CD14-positive monocyte (primary cell): ENCODE measurements around the gene LILRA5. TPM values are rescaled to one million over a fixed set of nuclear protein-coding genes. Genes with fewer than 3 reads are reported as not detected.
A peak's percentile ranks its signal among the peaks of the same experiment; 100 is the strongest.

Source experiments
- DNase-seq, 3 donors: peaks; one replicate each; pipeline ENCODE4 v3.0.0-alpha.2; 2011 to 2022
- H2AFZ ChIP-seq: 2 replicates; pipeline ENCODE4 v1.6.0; 2012; ENCODE audit warnings: mild to moderate bottlenecking, low read depth, low read length, inconsistent platforms; ENCODE audit not compliant: insufficient read depth, poor library complexity, severe bottlenecking
- H3K27ac ChIP-seq, 2 donors: 1 replicate in 1 of 2; 2 replicates in 1 of 2; pipeline ENCODE4 v1.5.1; 2012 to 2013; ENCODE audit warnings: low read length in 2 of 2, control low read depth in 1 of 2, inconsistent platforms in 1 of 2, low read depth in 1 of 2, mild to moderate bottlenecking in 1 of 2
- H3K27me3 ChIP-seq, 2 donors: one replicate each; pipeline versions ENCODE4 v1.6.0 to v1.6.1; 2011 to 2013; ENCODE audit warnings: low read length in 2 of 2; ENCODE audit not compliant: control insufficient read depth in 2 of 2, insufficient read depth in 2 of 2
- H3K36me3 ChIP-seq, 2 donors: replicated peaks in 1 of 2; 1 replicate in 1 of 2; 2 replicates in 1 of 2; pipeline versions ENCODE4 v1.5.1 to v1.6.1; 2012 to 2013; ENCODE audit warnings: low read length in 2 of 2, control low read depth in 1 of 2, inconsistent platforms in 1 of 2, mild to moderate bottlenecking in 1 of 2; ENCODE audit not compliant: insufficient read depth in 2 of 2, control insufficient read depth in 1 of 2
- H3K4me1 ChIP-seq, 2 donors: 1 replicate in 1 of 2; 2 replicates in 1 of 2; pipeline versions ENCODE4 v1.5.1 to v1.6.1; 2012 to 2013; ENCODE audit warnings: low read length in 2 of 2, control low read depth in 1 of 2, inconsistent platforms in 1 of 2, mild to moderate bottlenecking in 1 of 2, moderate library complexity in 1 of 2; ENCODE audit not compliant: insufficient read depth in 2 of 2, control insufficient read depth in 1 of 2
- H3K4me2 ChIP-seq: replicated peaks from 2 replicates; pipeline ENCODE3; 2012; ENCODE audit warnings: low read length, moderate library complexity, mild to moderate bottlenecking; ENCODE audit not compliant: poor library complexity, severe bottlenecking; ENCODE audit errors: extremely low read depth
- H3K4me3 ChIP-seq, 3 experiments: fragments of 200-600 bp in 1 of 3; sonication (generic) in 1 of 3; replicated peaks in 1 of 3; 1 replicate in 2 of 3; 2 replicates in 1 of 3; pipeline ENCODE4 v1.5.1; 2011 to 2013; ENCODE audit warnings: low read length in 3 of 3, mild to moderate bottlenecking in 3 of 3, control low read depth in 2 of 3, low read depth in 2 of 3, inconsistent platforms in 1 of 3, moderate library complexity in 1 of 3
- H3K79me2 ChIP-seq: 2 replicates; pipeline ENCODE4 v1.6.0; 2012; ENCODE audit warnings: mild to moderate bottlenecking, control low read depth, inconsistent platforms, low read length, moderate library complexity; ENCODE audit not compliant: insufficient read depth
- H3K9ac ChIP-seq: 2 replicates; pipeline ENCODE4 v1.6.0; 2017; ENCODE audit warnings: low read length, mild to moderate bottlenecking; ENCODE audit not compliant: insufficient read depth, poor library complexity, severe bottlenecking
- H3K9me3 ChIP-seq, 2 donors: replicated peaks in 1 of 2; 1 replicate in 1 of 2; 2 replicates in 1 of 2; pipeline versions ENCODE4 v1.5.1 to v1.6.1; 2012 to 2013; ENCODE audit warnings: low read length in 2 of 2, control low read depth in 1 of 2; ENCODE audit not compliant: control insufficient read depth in 1 of 2, insufficient read depth in 1 of 2
- H4K20me1 ChIP-seq: 2 replicates; pipeline ENCODE4 v1.6.0; 2012; ENCODE audit warnings: mild to moderate bottlenecking, low read length, control low read depth, moderate library complexity; ENCODE audit not compliant: insufficient read depth
- H3K27ac Mint-ChIP-seq, 7 donors: one replicate each; pipeline ENCODE4 v1.8.0; 2020; ENCODE audit warnings: mild to moderate bottlenecking in 7 of 7, mixed read lengths in 7 of 7, moderate library complexity in 6 of 7, inconsistent platforms in 2 of 7
- H3K27me3 Mint-ChIP-seq, 3 donors: one replicate each; pipeline ENCODE4 v1.8.0; 2021 to 2022; ENCODE audit warnings: low read depth in 3 of 3, mild to moderate bottlenecking in 3 of 3, mixed read lengths in 3 of 3, moderate library complexity in 3 of 3, inconsistent platforms in 1 of 3
- H3K36me3 Mint-ChIP-seq, 2 donors: one replicate each; pipeline ENCODE4 v1.8.0; 2020; ENCODE audit warnings: mixed read lengths in 2 of 2, inconsistent platforms in 1 of 2, mild to moderate bottlenecking in 1 of 2
- H3K4me1 Mint-ChIP-seq: one replicate; pipeline ENCODE4 v1.8.0; 2020; ENCODE audit warnings: mild to moderate bottlenecking, mixed read lengths
- H3K4me3 Mint-ChIP-seq, 2 donors: one replicate each; pipeline ENCODE4 v1.8.0; 2020; ENCODE audit warnings: mild to moderate bottlenecking in 2 of 2, mixed read lengths in 2 of 2, moderate library complexity in 1 of 2
- H3K9me3 Mint-ChIP-seq, 7 donors: one replicate each; pipeline ENCODE4 v1.8.0; 2020 to 2022; ENCODE audit warnings: mixed read lengths in 7 of 7, mild to moderate bottlenecking in 6 of 7, moderate library complexity in 6 of 7, inconsistent platforms in 2 of 7
- WGBS: methylation state at CpG from one replicate; pipeline ENCODE4 v1.1.5; 2013; ENCODE audit warnings: missing lambda C conversion rate; ENCODE audit not compliant: insufficient coverage; 5-methylcytosine and 5-hydroxymethylcytosine counted together
- intact Hi-C, 2 donors: fragments of 100-400 bp; cut with micrococcal nuclease; formaldehyde crosslinking; loops; one replicate each; pipeline versions ENCODE4 v1.15.0 to v1.15.1; 2023
- polyA plus RNA-seq, 3 donors: library from polyadenylated mRNA; depleted of rRNA in 1 of 3; unstranded in 2 of 3; stranded (reverse) in 1 of 3; fragments of 300-500 nt in 2 of 3; fragments of >200 nt in 1 of 3; fragmentation: Illumina TruSeq in 2 of 3; gene quantifications; 1 replicate in 2 of 3; 2 replicates in 1 of 3; pipeline ENCODE4 v1.2.3, GENCODE V29; 2012 to 2021
- TF ChIP-seq, protein P1 (sequence below): fragments of 200-600 bp; IDR thresholded peaks from one replicate; pipeline ENCODE4 v1.8.0; 2022; ENCODE audit warnings: antibody characterized with exemption, mild to moderate bottlenecking

The LILRA5 gene
- polyA plus RNA-seq, 3 donors = 348 to 580 (median 516) TPM

- H3K79me2 ChIP-seq = peaks cover 5% of the 10 kb centered on the region
- H3K4me2 ChIP-seq = peak overlapping the region; percentile 60
- H2AFZ ChIP-seq = no peak overlapping the region
- peak overlapping the region; percentile 24 to 80 for H3K4me3 Mint-ChIP-seq
- H3K9ac ChIP-seq = no peak overlapping the region
- H3K27ac ChIP-seq = peak overlapping the region; percentile 82 to 88
- TF ChIP-seq, protein P1, sequence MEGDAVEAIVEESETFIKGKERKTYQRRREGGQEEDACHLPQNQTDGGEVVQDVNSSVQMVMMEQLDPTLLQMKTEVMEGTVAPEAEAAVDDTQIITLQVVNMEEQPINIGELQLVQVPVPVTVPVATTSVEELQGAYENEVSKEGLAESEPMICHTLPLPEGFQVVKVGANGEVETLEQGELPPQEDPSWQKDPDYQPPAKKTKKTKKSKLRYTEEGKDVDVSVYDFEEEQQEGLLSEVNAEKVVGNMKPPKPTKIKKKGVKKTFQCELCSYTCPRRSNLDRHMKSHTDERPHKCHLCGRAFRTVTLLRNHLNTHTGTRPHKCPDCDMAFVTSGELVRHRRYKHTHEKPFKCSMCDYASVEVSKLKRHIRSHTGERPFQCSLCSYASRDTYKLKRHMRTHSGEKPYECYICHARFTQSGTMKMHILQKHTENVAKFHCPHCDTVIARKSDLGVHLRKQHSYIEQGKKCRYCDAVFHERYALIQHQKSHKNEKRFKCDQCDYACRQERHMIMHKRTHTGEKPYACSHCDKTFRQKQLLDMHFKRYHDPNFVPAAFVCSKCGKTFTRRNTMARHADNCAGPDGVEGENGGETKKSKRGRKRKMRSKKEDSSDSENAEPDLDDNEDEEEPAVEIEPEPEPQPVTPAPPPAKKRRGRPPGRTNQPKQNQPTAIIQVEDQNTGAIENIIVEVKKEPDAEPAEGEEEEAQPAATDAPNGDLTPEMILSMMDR = no peak
- H3K4me3 ChIP-seq = peak overlapping the region in 1 of 3 experiments; percentile 62
- peak; percentile 81 to 91 (median 83) for DNase-seq
- H4K20me1 ChIP-seq = no peaks in the 10 kb centered on the region
- peaks cover 3 to 8% (median 4%) of the 10 kb centered on the region in 3 donors for H3K27me3 Mint-ChIP-seq
- H3K27ac Mint-ChIP-seq = peak overlapping the region; percentile 95 to 99 (median 98)
- peaks cover 60 to 63% of the 10 kb centered on the region in 2 donors for H3K4me1 ChIP-seq
- peaks cover 2 to 10% (median 4%) of the 10 kb centered on the region in 7 donors for H3K9me3 Mint-ChIP-seq
- H3K27me3 ChIP-seq = no peaks in the 10 kb centered on the region
- H3K9me3 ChIP-seq = no peaks in the 10 kb centered on the region
- peaks cover 61% of the 10 kb centered on the region for H3K4me1 Mint-ChIP-seq
- no peaks in the 10 kb centered on the region for H3K36me3 ChIP-seq
- H3K36me3 Mint-ChIP-seq = peaks cover 1 to 2% of the 10 kb centered on the region in 2 donors
- whole genome bisulfite sequencing = 65% methylated on average over 19 of the region's 29 CpGs
- intact Hi-C loops = loop anchor here in 1 of 2 donors (5.0 to 10.0 kb wide), 2 partner anchors 35 to 53 kb away; partner anchors contain the start of gene LILRB2
Observed at GRCh38 chr19:54317108-54317964, 4.4 kb upstream of the LILRA5 start.

DNA sequence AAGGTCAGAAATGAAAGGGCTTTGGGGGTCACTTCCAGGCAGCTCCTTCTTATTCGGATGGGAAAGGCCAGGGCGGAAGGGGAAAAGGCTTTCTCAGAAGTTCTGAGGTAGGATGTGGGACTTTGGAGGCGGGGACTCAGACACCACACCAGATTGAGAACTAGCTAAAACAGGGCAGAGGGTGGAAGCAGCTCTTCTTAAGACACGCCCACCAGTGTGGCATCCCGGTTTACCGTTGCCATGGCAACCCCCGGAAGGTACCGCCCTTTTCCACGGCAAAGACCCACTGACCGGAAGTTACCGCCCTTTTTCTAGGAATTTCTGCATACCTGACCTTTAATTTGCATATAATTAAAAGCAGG is 3.8 kb upstream of the LILRA5 start:
- H2AFZ ChIP-seq = no peak overlapping the region
- H3K36me3 ChIP-seq = peaks cover 0 to 3% of the 10 kb centered on the region in 2 donors
- H3K9me3 ChIP-seq = no peaks in the 10 kb centered on the region
- Mint-ChIP-seq H3K27ac (peak overlapping the region; percentile 95 to 99 (median 98)), H3K36me3 (peaks cover 6 to 7% of the 10 kb centered on the region in 2 donors), H3K9me3 (peaks cover 0 to 4% (median 0%) of the 10 kb centered on the region in 7 donors), H3K4me1 (peaks cover 65% of the 10 kb centered on the region), H3K4me3 (peak overlapping the region; percentile 61 to 80), H3K27me3 (peaks cover 3 to 8% (median 4%) of the 10 kb centered on the region in 3 donors)
- H3K27me3 ChIP-seq = no peaks in the 10 kb centered on the region
- H3K4me3 ChIP-seq = peak overlapping the region in 1 of 3 experiments; percentile 62
- 18% methylated on average over 6 of the region's 11 CpGs for WGBS
- peaks cover 3% of the 10 kb centered on the region for H4K20me1 ChIP-seq
- TF ChIP-seq, protein P1 = no peak
- peak overlapping the region; percentile 60 for H3K4me2 ChIP-seq
- peaks cover 11% of the 10 kb centered on the region for H3K79me2 ChIP-seq
- intact Hi-C loops = loop anchor here in 1 of 2 donors (5.0 to 10.0 kb wide), 2 partner anchors 34 to 52 kb away; partner anchors contain the start of gene LILRB2
- H3K4me1 ChIP-seq = peaks cover 66 to 70% of the 10 kb centered on the region in 2 donors
- peak overlapping the region; percentile 82 to 88 for H3K27ac ChIP-seq
- no peak overlapping the region for H3K9ac ChIP-seq
- peak; percentile 70 to 77 (median 73) for DNase-seq
